Activated naive CD4-positive, alpha-beta T cell (primary cell): ENCODE results near the gene TMEM54.

ENCODE experiments used
- DNase-seq, 4 experiments: peaks; one replicate each; lab custom pipeline; 2025; lab: John Stamatoyannopoulos, UW

TMEM54 gene

DNA sequence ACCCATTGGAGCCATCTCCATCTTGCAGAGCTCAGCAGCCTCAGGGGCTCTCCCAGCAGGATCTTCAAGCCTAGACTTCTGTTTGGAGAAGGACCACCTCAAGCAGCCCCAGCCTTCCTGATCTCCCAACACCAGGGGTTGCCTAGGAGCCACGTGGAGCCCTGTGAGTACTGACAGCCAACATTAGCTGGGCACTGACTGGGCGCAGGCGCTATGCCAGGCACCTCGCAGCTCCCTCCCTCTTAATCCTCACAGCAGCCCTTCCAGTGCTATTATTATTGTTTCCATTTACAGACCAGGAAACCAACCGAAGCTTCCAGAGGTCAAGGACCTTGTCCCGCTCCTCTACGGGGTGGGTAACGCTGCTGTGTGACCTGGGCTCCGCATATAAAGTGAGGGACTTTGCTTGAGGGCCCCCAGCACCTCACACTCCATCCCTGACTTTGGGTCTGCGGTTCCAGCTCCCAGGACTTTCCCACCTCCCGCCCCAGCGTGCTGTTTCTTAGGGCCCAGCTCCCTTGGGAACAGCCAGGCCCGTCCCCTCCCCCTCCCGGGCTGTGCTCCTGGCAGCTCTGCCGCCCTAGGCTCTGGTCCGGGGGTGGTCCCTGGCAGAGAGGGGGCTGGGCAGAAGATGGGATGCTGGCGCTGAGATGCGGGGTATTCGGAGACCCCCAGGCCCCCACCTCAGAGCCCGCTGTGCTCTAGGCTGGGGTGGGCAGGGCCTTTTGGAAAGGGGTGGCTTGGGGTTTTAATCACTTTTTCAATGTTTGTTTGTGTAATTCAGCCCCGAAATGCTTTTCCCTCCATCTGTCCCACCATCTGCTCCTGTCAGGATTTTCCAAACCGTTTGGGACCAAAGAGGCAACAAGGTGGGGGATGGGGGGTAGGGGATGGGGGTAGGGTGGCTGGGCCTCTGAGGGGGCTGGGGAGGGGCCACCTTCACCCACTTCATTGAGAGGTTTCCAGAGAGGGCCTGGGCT, 19.0 kb downstream of the TMEM54 start:
- DNase-seq, result no peak

- no peak for DNase-seq
Observed at GRCh38 chr1:32881291-32881690, 19.9 kb downstream of the TMEM54 start.

- DNase-seq, result no peak
Observed at GRCh38 chr1:32878637-32879041, 22.6 kb downstream of the TMEM54 start.

DNA sequence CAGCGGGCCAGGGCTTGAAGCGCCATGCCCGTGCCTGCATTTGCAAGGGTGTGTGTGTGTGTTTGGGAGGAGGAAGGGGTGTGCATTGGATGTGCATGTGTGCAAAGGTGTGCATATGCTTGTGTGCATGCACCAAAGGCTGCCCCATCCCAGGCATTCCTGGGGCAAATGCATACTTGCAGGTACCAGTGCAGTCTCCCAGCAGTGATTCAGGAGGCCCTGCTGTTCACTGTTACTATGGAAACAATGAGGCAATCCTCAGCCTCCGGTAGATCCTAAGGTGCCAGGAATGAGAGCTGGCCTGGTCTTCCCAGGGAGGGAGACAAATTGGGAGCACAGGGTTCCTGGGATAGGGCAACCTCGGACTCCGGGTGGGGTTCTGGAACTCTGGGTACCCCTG, 23.0 kb downstream of the TMEM54 start:
- no peak for DNase-seq

GRCh38 chr1:32877211-32878110, 23.7 kb downstream of the TMEM54 start:
- DNase-seq, result no peak

DNA sequence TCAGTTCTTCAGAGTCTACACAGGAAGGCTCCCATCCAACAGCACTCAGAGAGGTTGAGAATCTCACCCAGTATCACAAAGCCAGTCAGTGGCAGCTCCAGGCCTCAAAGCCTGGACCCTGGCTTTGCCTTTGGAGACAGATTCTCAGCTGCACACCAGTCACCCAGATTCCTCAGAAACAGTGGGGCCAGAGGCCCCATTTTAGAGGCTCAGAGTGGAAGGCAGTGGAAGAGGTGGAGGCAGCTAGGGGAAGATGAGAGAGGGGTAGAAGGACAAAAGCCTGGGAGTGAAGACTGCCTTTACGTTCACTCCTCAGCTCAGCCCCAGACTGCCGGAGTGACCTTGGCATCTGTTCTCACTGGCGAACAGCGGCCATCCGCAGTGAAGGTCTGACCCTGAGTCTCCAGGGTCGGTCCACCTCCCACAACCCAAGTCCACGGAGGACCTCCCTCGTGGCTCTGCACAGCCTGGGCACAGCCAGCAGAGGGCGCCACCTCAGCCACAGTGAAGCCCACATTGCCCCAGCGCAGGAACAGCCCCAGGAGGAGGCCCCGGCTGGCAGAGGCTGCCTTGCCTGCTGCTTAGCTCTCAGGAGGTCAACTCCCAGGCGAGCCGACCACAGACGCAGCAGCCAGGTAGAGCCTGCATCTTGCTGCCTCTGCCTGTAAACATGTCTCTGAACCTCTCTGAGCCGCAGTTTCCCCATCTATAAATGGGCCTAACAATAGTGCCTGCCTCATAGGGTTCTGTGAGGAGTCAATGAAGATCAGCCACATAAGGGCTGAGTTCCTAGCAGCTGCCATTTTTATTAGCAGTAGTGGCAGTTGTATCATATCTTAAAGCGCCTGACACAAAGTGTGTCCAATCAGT, 24.6 kb downstream of the TMEM54 start:
- DNase-seq, result peak in 3 of 4 experiments; percentile 32 to 53 (median 36)

DNA sequence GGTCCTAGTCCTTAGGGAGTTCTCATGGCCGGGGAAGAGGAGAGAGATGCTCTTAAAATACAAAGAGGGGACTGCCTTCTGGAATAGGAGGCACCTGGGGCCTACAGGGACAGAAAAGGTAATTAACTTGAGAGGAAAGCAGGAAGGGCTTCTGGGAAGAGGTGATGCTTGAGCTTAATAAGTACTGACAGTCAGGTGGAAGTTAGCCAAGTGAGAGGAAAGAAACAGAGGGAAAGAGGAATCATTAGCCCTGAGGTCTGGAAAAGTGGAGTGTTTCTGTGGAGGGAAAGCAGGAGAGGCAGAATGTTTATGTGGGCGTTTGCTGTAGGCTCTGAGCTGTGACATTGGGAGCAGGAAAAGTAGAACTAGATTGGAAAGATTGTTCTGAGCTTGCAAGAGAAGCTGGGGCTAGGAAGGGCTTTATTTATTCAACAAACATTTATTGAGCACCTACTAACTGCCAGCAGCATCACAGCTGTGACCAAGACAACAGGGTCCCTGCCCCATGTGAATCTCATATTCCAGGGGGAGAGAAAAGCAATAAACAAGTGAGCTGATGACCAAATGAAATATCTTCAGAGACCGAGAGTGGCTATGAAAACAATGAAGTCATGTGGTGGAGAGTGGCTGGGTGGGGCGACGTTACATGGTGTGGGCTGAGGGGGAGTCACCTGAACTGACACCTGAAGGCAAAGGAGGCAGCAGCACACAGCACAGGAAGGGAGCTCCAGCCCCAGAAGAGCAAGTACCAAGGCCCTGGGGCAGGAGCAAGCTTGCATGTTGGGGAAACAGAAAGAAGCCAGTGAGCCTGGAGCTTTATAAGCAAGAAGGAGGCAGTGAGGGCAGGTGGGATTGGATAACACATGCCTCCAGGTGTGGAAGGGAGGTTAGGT, 26.1 kb downstream of the TMEM54 start:
- no peak for DNase-seq

DNA sequence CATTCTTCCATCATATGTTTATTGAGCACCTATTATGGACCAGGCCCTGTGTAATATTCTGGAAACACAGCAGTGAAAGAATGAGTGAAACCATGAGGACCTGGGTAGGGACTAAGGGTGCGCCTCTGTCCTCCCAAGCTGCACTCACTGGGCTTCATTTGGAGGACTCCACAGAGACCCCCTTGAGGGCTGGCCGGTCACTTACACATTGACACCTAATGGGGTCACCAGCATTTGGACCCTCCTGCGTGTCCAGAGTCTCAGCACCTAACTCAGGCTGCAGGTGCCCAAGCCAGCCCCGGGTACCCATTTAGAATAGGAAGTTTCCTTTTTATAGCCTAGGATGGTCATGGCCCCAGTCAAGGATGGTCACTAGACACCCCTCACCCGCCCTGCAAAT, 27.7 kb downstream of the TMEM54 start:
- no peak for DNase-seq

DNA sequence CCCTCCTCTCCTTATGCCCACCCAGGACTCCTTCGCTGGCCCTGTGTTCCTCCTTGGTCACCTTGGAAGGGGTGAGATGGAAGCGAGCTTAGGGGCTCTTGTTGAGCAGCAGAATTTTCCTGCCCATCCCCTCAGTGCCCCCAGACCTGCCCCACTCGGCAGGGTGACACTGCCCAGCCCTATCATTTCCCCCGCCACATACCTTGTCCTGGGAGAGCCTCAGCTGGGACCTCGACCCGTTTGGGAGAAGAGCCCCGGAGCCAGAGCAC, 29.1 kb downstream of the TMEM54 start:
- DNase-seq, result no peak

DNA sequence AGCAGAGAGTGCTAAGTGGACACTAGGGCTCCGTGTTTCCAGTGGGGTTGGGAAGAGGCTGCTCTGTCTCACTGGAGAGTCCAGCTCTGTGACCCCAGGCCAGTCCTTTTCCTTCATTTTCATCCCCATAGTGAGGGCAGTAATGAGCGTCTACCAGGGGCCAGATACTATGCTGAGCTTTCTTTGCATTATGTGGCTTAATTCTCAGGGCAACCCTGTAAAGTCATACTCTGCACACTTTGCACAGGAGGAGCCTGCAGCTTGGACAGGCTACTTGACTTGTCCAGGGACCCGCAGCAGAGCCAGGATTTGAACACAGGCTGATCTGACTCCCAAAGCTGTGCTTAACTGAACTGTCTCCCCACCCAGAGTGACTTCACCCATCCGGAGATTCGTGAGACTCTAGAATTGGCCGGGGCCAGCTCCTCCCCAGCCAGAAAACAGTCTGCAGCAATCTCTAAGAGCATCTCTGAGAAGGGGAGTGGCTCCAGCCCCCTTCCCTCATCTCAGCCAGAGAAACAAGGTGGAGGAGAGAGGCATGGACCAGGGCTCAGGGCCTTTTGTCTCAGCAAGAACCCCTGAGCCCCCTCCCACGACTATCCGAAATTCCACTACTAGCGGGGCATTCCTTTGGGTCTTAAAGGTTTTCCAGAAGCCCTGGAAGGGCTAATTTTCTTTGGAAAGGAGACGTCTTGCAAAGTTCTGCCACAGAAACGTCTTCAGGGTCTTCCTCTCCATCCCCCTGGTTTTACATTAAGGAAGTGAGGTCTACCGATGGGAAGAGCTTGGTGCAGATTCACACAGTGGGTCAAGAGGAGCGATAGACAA, 29.6 kb downstream of the TMEM54 start:
- no peak for DNase-seq

DNA sequence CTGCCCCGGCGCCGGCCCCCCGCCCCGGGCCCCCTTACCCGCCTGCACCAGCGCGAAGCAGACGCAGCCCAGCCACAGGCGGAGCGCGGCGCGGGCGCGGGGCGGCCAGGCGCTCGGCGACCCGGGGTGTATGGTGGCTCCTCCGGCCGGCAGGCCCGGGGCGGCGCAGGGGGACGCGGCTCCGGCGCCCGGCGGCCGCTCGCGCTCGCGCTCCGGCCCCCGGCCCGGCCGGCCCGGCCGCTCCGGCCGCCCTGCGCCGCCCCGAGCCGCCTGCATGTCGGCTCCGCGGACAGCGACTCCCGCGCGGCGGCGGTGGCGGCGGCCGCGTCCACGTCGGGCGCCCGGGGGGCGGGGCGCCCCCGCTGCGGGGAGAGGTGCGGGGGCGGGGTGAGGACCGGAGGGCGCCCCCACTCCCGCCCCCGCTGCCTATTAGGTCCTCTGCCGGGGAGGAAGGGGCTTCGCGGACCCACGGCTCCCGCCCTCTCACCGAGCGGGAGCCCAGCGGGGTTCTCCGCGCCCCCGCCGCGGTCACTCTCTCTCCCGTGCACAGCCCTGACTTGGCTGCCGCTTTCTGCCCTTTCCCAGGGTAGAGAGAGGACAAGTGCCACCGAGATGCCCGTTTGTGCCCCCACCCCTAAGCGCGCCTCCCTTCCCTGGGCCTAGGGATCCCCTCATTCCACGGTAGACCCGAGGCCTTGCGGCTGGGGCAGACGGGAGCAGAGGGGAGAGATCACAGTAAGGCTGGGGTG, 30.4 kb downstream of the TMEM54 start, which contains the start of gene FNDC5:
FNDC5 (minus strand) TSS at position 298 of the 749 bp plus-strand sequence.
- no peak for DNase-seq

GRCh38 chr1:32869923-32870614, 31.1 kb downstream of the TMEM54 start:
- DNase-seq, result no peak

GRCh38 chr1:32868806-32869455, 32.3 kb downstream of the TMEM54 start:
- no peak for DNase-seq

GRCh38 chr1:32868085-32868484, 33.1 kb downstream of the TMEM54 start:
- DNase-seq, result no peak

DNA sequence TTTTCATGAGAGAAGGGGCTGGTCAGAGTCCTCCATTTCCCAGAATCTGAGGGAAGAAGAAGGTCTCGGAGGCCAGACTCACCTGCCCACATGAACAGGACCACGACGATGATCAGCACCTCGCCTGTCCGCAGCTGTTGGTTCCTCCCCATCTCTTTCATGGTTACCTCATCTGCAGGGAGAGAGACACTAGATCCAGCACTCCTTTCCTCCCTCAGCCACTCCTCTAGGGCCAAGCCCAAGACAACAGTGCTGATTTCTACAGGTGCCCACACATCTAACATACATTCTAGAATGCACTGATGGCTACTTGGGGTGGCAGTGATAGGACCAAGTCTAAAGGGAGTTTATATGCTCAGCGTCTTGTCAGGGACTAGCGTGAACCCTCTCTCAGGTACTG, 33.5 kb downstream of the TMEM54 start:
- DNase-seq, result no peak

DNA sequence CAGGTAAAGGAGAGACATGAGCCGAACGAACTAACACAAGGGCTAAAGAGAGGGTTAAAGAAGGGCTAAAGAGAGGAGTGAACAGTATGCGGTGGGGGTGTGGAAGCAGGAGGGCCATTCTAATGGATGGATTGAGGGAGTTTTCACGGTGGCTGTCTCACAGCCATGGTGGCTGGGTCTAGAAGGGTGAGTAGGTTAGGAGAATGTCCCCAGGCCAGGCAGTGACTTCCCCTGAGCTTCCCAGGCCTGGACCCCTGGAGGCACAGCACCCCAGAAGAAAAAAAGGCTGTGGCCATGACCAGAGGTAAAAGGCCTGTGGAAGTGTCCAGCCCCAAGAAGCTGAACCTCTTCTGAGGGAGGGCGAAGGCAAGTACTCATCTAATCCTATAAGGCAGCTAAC, 34.0 kb downstream of the TMEM54 start:
- no peak for DNase-seq

GRCh38 chr1:32865639-32866405, 35.4 kb downstream of the TMEM54 start:
- no peak for DNase-seq
